Astrocyte (in vitro differentiated cells and primary cell): ENCODE results near the gene FBXL7. TPM values are rescaled to one million over a fixed set of nuclear protein-coding genes. Genes with fewer than 3 reads are reported as not detected.

Experiments used
- DNase-seq: peaks from one replicate; pipeline ENCODE4 v3.0.0-alpha.2; 2010; ENCODE audit warnings: low read depth
- FAIRE-seq: peaks from 2 replicates; lab custom pipeline; 2011; peaks lifted over from hg19 to GRCh38; lab: Jason Lieb, UNC
- H2AFZ ChIP-seq: 2 replicates; pipeline ENCODE4 v1.6.0; 2012; ENCODE audit warnings: low read depth, low read length, inconsistent platforms
- H3K27ac ChIP-seq: 2 replicates; pipeline ENCODE4 v1.5.1; 2011; ENCODE audit warnings: low read depth, low read length, inconsistent platforms
- H3K27me3 ChIP-seq: 2 replicates; pipeline ENCODE4 v1.6.0; 2011; ENCODE audit warnings: low read length, inconsistent platforms; ENCODE audit not compliant: insufficient read depth
- H3K36me3 ChIP-seq: 2 replicates; pipeline ENCODE4 v1.5.1; 2011; ENCODE audit warnings: low read length, inconsistent platforms; ENCODE audit not compliant: insufficient read depth
- H3K4me1 ChIP-seq: 2 replicates; pipeline ENCODE4 v1.5.1; 2011; ENCODE audit warnings: low read length, inconsistent platforms; ENCODE audit not compliant: insufficient read depth
- H3K4me2 ChIP-seq: 2 replicates; pipeline ENCODE4 v1.6.0; 2012; ENCODE audit warnings: low read length, inconsistent platforms
- H3K4me3 ChIP-seq: 2 replicates; pipeline ENCODE4 v1.5.1; 2011; ENCODE audit warnings: low read depth, mild to moderate bottlenecking, low read length, inconsistent platforms; ENCODE audit not compliant: insufficient read depth
- H3K79me2 ChIP-seq: 2 replicates; pipeline ENCODE4 v1.6.0; 2012; ENCODE audit warnings: mild to moderate bottlenecking, low read length, inconsistent platforms; ENCODE audit not compliant: insufficient read depth
- H3K9ac ChIP-seq: 2 replicates; pipeline ENCODE4 v1.6.0; 2012; ENCODE audit warnings: mild to moderate bottlenecking, low read length, inconsistent platforms
- H3K9me3 ChIP-seq: 2 replicates; pipeline ENCODE4 v1.5.1; 2012; ENCODE audit warnings: low read depth, mild to moderate bottlenecking, low read length, inconsistent platforms; ENCODE audit not compliant: insufficient read depth
- H4K20me1 ChIP-seq: 2 replicates; pipeline ENCODE4 v1.6.0; 2012; ENCODE audit warnings: low read length, inconsistent platforms; ENCODE audit not compliant: insufficient read depth
- H3K27ac Mint-ChIP-seq: one replicate; pipeline ENCODE4 v1.8.0; 2021; ENCODE audit warnings: mild to moderate bottlenecking, mixed read lengths; ENCODE audit not compliant: unreplicated experiment
- H3K27me3 Mint-ChIP-seq: one replicate; pipeline ENCODE4 v1.8.0; 2021; ENCODE audit warnings: low read depth, mixed read lengths; ENCODE audit not compliant: unreplicated experiment
- H3K36me3 Mint-ChIP-seq: one replicate; pipeline ENCODE4 v1.8.0; 2021; ENCODE audit warnings: low read depth, mixed read lengths; ENCODE audit not compliant: unreplicated experiment
- H3K4me1 Mint-ChIP-seq: one replicate; pipeline ENCODE4 v1.8.0; 2021; ENCODE audit warnings: low read depth, mixed read lengths; ENCODE audit not compliant: unreplicated experiment
- H3K4me3 Mint-ChIP-seq: one replicate; pipeline ENCODE4 v1.8.0; 2021; ENCODE audit warnings: mild to moderate bottlenecking, moderate library complexity, mixed read lengths; ENCODE audit not compliant: unreplicated experiment
- H3K9me3 Mint-ChIP-seq: one replicate; pipeline ENCODE4 v1.8.0; 2021; ENCODE audit warnings: mild to moderate bottlenecking, mixed read lengths; ENCODE audit not compliant: unreplicated experiment
- CTCF ChIP-seq: IDR thresholded peaks from 2 replicates; pipeline ENCODE4 v1.5.1; 2011; ENCODE audit warnings: low read depth, mild to moderate bottlenecking, inconsistent platforms, low read length, moderate library complexity; ENCODE audit not compliant: insufficient read depth
- EZH2 ChIP-seq: IDR thresholded peaks from 2 replicates; pipeline ENCODE4 v1.6.1; 2012; ENCODE audit warnings: mild to moderate bottlenecking, low read length, inconsistent platforms; ENCODE audit not compliant: insufficient read depth
- total RNA-seq: library from RNA; stranded (reverse); gene quantifications from 2 replicates; pipeline ENCODE4 v1.2.1, GENCODE V29; 2021

Gene FBXL7
- total RNA-seq, 1 donor from 2014 or later = 21.0 TPM

- DNase-seq (no peak), FAIRE-seq (no peak)
- Histone ChIP-seq H3K27ac (no peak overlapping the region), H3K9me3 (no peaks in the 10 kb centered on the region), H3K4me1 (peaks cover 1% of the 10 kb centered on the region), H3K27me3 (no peaks in the 10 kb centered on the region), H2AFZ (no peak overlapping the region), H3K4me2 (no peak overlapping the region), H3K4me3 (no peak overlapping the region), H3K36me3 (no peaks in the 10 kb centered on the region), H3K79me2 (peaks cover 8% of the 10 kb centered on the region), H4K20me1 (peaks cover 56% of the 10 kb centered on the region), H3K9ac (no peak overlapping the region)
- TF ChIP-seq CTCF = no peak
- no peaks in the 10 kb centered on the region for H3K27me3 Mint-ChIP-seq
- H3K4me3 Mint-ChIP-seq = no peak overlapping the region
- H3K9me3 Mint-ChIP-seq = no peaks in the 10 kb centered on the region
- H3K36me3 Mint-ChIP-seq = peaks cover 6% of the 10 kb centered on the region
- peaks cover 10% of the 10 kb centered on the region for H3K4me1 Mint-ChIP-seq
- H3K27ac Mint-ChIP-seq = no peak overlapping the region
These were observed 45.1 kb downstream of the FBXL7 start for GRCh38 chr5:15545082-15545481.

GRCh38 chr5:15547261-15547839 is 47.4 kb downstream of the FBXL7 start:
- Histone ChIP-seq H3K9ac (no peak overlapping the region), H4K20me1 (peaks cover 58% of the 10 kb centered on the region), H2AFZ (no peak overlapping the region), H3K27ac (no peak overlapping the region), H3K79me2 (peaks cover 14% of the 10 kb centered on the region), H3K4me1 (no peaks in the 10 kb centered on the region), H3K36me3 (no peaks in the 10 kb centered on the region), H3K4me2 (no peak overlapping the region), H3K27me3 (no peaks in the 10 kb centered on the region), H3K9me3 (no peaks in the 10 kb centered on the region), H3K4me3 (no peak overlapping the region)
- Mint-ChIP-seq H3K27me3 (no peaks in the 10 kb centered on the region), H3K9me3 (no peaks in the 10 kb centered on the region), H3K27ac (no peak overlapping the region), H3K4me3 (no peak overlapping the region), H3K36me3 (peaks cover 8% of the 10 kb centered on the region), H3K4me1 (peaks cover 8% of the 10 kb centered on the region)
- DNase-seq (no peak), FAIRE-seq (no peak)
- TF ChIP-seq CTCF (no peak), EZH2 (no peak)

- TF ChIP-seq EZH2 = no peak
- TF ChIP-seq CTCF = no peak
- Mint-ChIP-seq H3K9me3 (no peaks in the 10 kb centered on the region), H3K27ac (no peak overlapping the region), H3K4me3 (no peak overlapping the region), H3K36me3 (peaks cover 11% of the 10 kb centered on the region), H3K4me1 (peaks cover 2% of the 10 kb centered on the region), H3K27me3 (no peaks in the 10 kb centered on the region)
- Histone ChIP-seq H3K36me3 (no peaks in the 10 kb centered on the region), H2AFZ (no peak overlapping the region), H4K20me1 (peaks cover 53% of the 10 kb centered on the region), H3K9me3 (no peaks in the 10 kb centered on the region), H3K4me3 (no peak overlapping the region), H3K9ac (no peak overlapping the region), H3K27ac (no peak overlapping the region), H3K4me1 (no peaks in the 10 kb centered on the region), H3K4me2 (no peak overlapping the region), H3K27me3 (no peaks in the 10 kb centered on the region), H3K79me2 (peaks cover 10% of the 10 kb centered on the region)
- FAIRE-seq (no peak), DNase-seq (no peak)
These were observed 50.0 kb downstream of the FBXL7 start for GRCh38 chr5:15549961-15550360.
